ENCODE results near the gene IQCH. TPM values are rescaled to one million over a fixed set of nuclear protein-coding genes. Genes with fewer than 3 reads are reported as not detected.

The IQCH gene
- total RNA-seq, 1 experiment from 2014 or later = 2.1 TPM

DNA sequence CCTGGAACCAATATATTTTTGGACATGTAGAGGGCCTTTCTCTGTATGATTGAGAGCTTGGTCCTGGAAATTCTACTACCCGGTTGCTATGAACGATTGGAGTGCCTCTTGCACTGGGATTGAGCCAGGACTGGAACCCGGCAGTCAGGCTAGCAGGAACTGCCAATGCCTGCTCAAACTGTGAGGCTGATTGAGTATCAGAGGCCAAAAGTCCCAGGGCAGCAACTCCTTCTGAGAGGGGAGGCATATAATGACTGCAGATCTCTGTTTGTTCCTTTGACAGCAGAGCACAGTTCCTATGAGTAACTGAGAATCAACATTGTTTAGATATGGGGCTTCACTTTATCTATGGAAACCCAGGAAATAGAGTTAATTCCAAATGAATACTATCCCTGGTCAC lies 12.9 kb downstream of the IQCH start:
- ATAC-seq = no peak
- Histone ChIP-seq H3K27ac (ENCODE audit: low read length) (no peak overlapping the region), H3F3A (ENCODE audit: low read length, unreplicated experiment) (no peaks in the 10 kb centered on the region), H3K9ac (ENCODE audit: low read length) (no peak overlapping the region), H3K4me2 (ENCODE audit: low read length) (no peak overlapping the region), H3K4me3 (ENCODE audit: low read length) (no peak overlapping the region), H2AFZ (ENCODE audit: low read length) (no peak overlapping the region), H3K9me3 (ENCODE audit: low read length) (no peaks in the 10 kb centered on the region), H3K9me2 (replicated peaks; ENCODE audit: low read length) (no peaks in the 10 kb centered on the region), H3K36me3 (ENCODE audit: low read depth, low read length) (no peaks in the 10 kb centered on the region), H4K20me1 (ENCODE audit: low read length) (no peaks in the 10 kb centered on the region), H3K79me2 (ENCODE audit: low read length) (no peaks in the 10 kb centered on the region), H3K4me1 (ENCODE audit: insufficient read depth, low read length) (no peaks in the 10 kb centered on the region), H3K27me3 (ENCODE audit: low read length) (no peaks in the 10 kb centered on the region)
- no peak for DNase-seq
- TF ChIP-seq CTCF (conservative IDR thresholded peaks at IDR 0.05; ENCODE audit: low read depth, low read length) (no peak), EZH2phosphoT487 (IDR thresholded peaks at IDR 0.05; ENCODE audit: borderline replicate concordance, low read length) (no peak), EZH2 (IDR thresholded peaks at IDR 0.05; ENCODE audit: low read length, unreplicated experiment) (no peak)
- intact Hi-C loops (cut with micrococcal nuclease) = no loop called here
- ChIA-PET POLR2A (ENCODE audit: unreplicated experiment) (no interaction called here), CTCF (no interaction called here)
- no TSS peak for BruUV-seq (replicated peaks)

DNA sequence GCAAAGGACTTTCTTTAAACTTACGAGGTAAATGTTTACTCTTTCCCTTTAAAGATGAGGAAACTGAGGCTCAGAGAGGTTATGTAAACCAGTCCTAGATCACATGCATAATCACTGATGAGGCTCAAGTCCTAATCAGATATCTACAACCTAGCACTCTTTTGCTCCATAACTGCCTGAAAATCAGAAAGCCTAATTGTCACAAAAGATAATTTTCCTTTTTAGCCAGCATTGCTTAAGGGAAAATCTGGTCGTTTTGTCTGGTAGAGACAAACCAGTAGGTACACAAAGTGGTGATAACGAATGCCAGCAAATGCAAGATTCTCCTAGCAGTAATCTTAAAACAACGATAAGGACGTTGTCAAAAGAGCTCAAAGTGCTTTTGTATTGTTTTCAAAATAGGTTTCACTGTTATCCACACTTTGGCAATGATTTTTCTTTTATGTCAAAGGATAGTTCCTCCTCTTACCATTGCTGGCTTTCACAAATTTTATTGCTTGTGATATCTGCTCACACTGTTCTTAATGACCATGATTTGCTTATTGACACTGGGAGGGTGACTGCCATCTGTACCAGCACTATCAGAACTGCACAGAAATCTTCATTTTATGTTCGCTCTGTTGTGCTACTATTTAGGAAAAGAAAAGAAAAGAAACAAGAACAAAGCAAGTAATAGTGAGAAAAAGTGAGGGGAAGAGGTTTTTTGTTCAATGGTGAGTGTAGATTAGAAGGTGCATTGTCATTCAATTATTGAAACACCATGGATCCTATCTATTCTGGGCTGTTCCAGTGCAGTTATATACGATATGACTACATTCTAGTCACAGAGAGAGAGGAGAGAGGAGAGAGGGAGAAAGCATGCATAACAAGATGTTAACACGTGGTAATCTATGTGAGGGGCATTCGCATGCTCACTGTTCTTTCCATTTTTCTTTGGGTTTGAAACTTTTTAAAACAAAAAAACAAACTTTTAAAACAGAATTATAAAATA lies 13.7 kb downstream of the IQCH start:
- H3K4me1 ChIP-seq (ENCODE audit: insufficient read depth, low read length) = no peaks in the 10 kb centered on the region
- H4K20me1 ChIP-seq (ENCODE audit: low read length) = no peaks in the 10 kb centered on the region
- H3K27me3 ChIP-seq (ENCODE audit: low read length) = no peaks in the 10 kb centered on the region
- H3K4me2 ChIP-seq (ENCODE audit: low read length) = no peak overlapping the region
- DNase-seq (no peak), ATAC-seq (no peak)
- H3F3A ChIP-seq (ENCODE audit: low read length, unreplicated experiment) = no peaks in the 10 kb centered on the region
- H3K36me3 ChIP-seq (ENCODE audit: low read depth, low read length) = no peaks in the 10 kb centered on the region
- no peaks in the 10 kb centered on the region for H3K9me2 ChIP-seq (replicated peaks; ENCODE audit: low read length)
- H3K9ac ChIP-seq (ENCODE audit: low read length) = no peak overlapping the region
- H2AFZ ChIP-seq (ENCODE audit: low read length) = no peak overlapping the region
- no peaks in the 10 kb centered on the region for H3K9me3 ChIP-seq (ENCODE audit: low read length)
- no peaks in the 10 kb centered on the region for H3K79me2 ChIP-seq (ENCODE audit: low read length)
- ChIA-PET POLR2A (ENCODE audit: unreplicated experiment) (no interaction called here), CTCF (no interaction called here)
- TF ChIP-seq EZH2phosphoT487 (IDR thresholded peaks at IDR 0.05; ENCODE audit: borderline replicate concordance, low read length) (no peak), CTCF (conservative IDR thresholded peaks at IDR 0.05; ENCODE audit: low read depth, low read length) (no peak), EZH2 (IDR thresholded peaks at IDR 0.05; ENCODE audit: low read length, unreplicated experiment) (no peak)
- no peak overlapping the region for H3K4me3 ChIP-seq (ENCODE audit: low read length)
- H3K27ac ChIP-seq (ENCODE audit: low read length) = no peak overlapping the region
- intact Hi-C loops (cut with micrococcal nuclease) = no loop called here
- BruUV-seq (replicated peaks) = no TSS peak

- H3K27ac ChIP-seq (ENCODE audit: low read length) = no peak overlapping the region
- TF ChIP-seq EZH2 (IDR thresholded peaks at IDR 0.05; ENCODE audit: low read length, unreplicated experiment) (no peak), CTCF (conservative IDR thresholded peaks at IDR 0.05; ENCODE audit: low read depth, low read length) (no peak), EZH2phosphoT487 (IDR thresholded peaks at IDR 0.05; ENCODE audit: borderline replicate concordance, low read length) (no peak)
- no peaks in the 10 kb centered on the region for H3K27me3 ChIP-seq (ENCODE audit: low read length)
- no peak overlapping the region for H3K4me2 ChIP-seq (ENCODE audit: low read length)
- ATAC-seq (no peak), DNase-seq (no peak)
- no peaks in the 10 kb centered on the region for H3K4me1 ChIP-seq (ENCODE audit: insufficient read depth, low read length)
- no peak overlapping the region for H3K4me3 ChIP-seq (ENCODE audit: low read length)
- POLR2A ChIA-PET (ENCODE audit: unreplicated experiment) = no interaction called here
- H3K36me3 ChIP-seq (ENCODE audit: low read depth, low read length) = no peaks in the 10 kb centered on the region
- no peaks in the 10 kb centered on the region for H3F3A ChIP-seq (ENCODE audit: low read length, unreplicated experiment)
- H2AFZ ChIP-seq (ENCODE audit: low read length) = no peak overlapping the region
- intact Hi-C loops (cut with micrococcal nuclease) = no loop called here
- CTCF ChIA-PET = no interaction called here
- H3K9me3 ChIP-seq (ENCODE audit: low read length) = no peaks in the 10 kb centered on the region
- H4K20me1 ChIP-seq (ENCODE audit: low read length) = no peaks in the 10 kb centered on the region
- H3K9me2 ChIP-seq (replicated peaks; ENCODE audit: low read length) = no peaks in the 10 kb centered on the region
- no peak overlapping the region for H3K9ac ChIP-seq (ENCODE audit: low read length)
- no TSS peak for BruUV-seq (replicated peaks)
- H3K79me2 ChIP-seq (ENCODE audit: low read length) = no peaks in the 10 kb centered on the region
These were observed 19.6 kb downstream of the IQCH start for GRCh38 chr15:67274236-67274635.

All from PC-3 (cell line).